Gastroesophageal sphincter (tissue), 3 donors: ENCODE measurements around the gene FAM98A.

Experiments
- EP300 ChIP-seq: sonication (generic); formaldehyde crosslinking; IDR thresholded peaks from one replicate; pipeline ENCODE4 v1.6.1; 2017; ENCODE audit warnings: antibody characterized with exemption, mild to moderate bottlenecking
- TF ChIP-seq, protein P1 (sequence below), 4 experiments: fragments of 200-600 bp in 2 of 4; fragments of 450-650 bp in 2 of 4; sonication (generic) in 1 of 4; IDR thresholded peaks; one replicate each; pipeline ENCODE4 v1.5.1; 2017 to 2019; ENCODE audit warnings: antibody characterized with exemption in 4 of 4, mild to moderate bottlenecking in 2 of 4, moderate library complexity in 2 of 4

GRCh38 chr2:33581872-33582271 is 17.2 kb downstream of the FAM98A start:
- TF ChIP-seq EP300 = no peak
- TF ChIP-seq, protein P1, sequence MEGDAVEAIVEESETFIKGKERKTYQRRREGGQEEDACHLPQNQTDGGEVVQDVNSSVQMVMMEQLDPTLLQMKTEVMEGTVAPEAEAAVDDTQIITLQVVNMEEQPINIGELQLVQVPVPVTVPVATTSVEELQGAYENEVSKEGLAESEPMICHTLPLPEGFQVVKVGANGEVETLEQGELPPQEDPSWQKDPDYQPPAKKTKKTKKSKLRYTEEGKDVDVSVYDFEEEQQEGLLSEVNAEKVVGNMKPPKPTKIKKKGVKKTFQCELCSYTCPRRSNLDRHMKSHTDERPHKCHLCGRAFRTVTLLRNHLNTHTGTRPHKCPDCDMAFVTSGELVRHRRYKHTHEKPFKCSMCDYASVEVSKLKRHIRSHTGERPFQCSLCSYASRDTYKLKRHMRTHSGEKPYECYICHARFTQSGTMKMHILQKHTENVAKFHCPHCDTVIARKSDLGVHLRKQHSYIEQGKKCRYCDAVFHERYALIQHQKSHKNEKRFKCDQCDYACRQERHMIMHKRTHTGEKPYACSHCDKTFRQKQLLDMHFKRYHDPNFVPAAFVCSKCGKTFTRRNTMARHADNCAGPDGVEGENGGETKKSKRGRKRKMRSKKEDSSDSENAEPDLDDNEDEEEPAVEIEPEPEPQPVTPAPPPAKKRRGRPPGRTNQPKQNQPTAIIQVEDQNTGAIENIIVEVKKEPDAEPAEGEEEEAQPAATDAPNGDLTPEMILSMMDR (IDR thresholded peaks at IDR 0.05) = no peak
